ENCODE results near the gene CFAP92.
"Not testable (repeated sequence)": the region's sequence is repeated elsewhere in the genome, so short reads cannot be mapped to it uniquely, and the experiment has no call there.

The CFAP92 gene

DNA sequence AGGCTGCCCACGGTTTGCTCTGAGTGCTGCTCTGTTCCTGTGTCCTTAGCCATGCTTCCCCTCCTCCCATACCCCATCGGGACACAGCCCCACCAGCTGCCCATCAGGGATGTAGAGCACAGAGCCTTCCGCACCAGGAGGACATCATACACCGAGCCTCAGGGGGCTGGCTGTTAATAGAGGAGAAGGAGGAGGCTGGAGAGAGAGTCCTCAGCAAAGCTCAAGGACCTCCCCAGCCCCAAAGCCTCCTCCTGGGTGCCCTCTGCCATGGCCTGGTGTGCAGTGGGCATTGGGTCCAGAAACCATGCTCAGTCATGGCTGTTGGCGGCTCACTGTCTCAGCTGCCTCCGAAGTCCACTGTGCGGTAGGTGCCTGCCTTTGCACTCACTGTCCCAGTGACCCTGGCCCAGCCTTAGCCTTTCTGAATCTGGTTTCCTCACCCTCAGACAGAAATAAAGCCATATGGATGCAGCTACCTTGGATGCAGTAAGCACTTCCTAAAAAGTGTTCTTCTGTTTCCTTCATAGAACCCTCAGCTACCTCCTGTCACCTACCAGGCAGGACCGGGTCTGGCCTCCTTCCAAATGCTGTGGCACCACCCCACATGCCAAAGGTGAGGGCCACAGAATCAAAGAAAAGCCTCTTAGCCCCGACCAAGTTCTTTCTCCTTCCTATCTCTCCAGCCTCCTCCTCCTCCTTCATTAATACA lies 60.5 kb downstream of the CFAP92 start:
- DNase-seq (ENCODE audit: low spot score): no peak

DNA sequence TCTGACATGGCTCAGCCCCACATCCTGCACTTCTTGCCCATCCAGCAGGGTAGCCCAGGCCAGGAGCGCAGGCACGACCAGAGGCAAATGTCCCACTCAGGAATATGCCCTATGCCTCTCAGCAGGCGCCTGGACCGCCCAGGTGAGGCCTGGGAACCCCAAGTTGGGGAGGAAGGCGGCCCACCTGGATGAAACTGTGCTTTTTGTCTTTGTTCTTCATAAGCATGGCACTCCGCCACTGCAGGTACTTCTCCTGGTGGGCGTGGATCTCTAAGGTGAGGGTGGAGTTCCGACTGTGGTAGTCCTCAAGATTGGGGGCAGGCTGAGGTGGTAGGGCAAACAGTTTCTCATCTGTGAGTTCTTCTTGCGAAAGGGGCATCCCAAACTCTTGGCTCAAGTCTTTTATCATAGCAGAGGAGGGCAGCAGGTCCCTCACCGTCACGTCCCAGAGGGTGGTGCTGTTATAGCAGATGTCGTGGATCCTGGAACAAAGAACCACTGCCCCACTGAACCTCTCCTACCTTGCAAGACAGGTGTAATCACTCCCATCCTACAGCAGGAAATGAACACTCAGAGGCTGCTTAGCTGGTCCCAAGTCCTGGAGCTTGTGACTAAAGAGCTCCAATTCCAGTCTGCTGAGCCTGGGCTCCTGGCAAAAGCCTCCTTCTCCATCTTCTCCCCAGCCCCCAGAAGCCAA lies 61.2 kb downstream of the CFAP92 start:
- no peak for DNase-seq (ENCODE audit: low spot score)

GRCh38 chr3:128931046-128931445 lies 62.8 kb downstream of the CFAP92 start:
- no peak for DNase-seq (ENCODE audit: low spot score)

DNA sequence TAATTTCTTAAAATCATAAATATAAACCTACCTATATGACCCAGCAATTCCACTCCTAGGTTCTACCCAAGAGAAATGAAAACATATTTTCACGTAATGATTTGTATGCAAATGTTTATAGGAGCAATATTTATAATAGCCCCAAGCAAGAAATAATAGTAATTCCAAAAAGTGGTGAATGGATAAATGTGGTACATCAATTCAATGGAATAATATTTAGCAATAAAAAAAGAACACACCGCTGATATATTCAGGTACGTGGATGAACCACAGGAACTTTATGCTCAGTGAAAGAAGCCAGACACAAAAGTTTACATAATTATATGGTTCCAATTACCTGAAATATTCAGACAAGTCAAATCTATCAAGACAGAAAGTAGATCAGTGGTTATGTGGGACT lies 64.5 kb downstream of the CFAP92 start:
- no peak for DNase-seq (ENCODE audit: low spot score)

- DNase-seq (ENCODE audit: low spot score): not testable (repeated sequence)
Measured at GRCh38 chr3:128923986-128924385, 69.9 kb downstream of the CFAP92 start.

DNA sequence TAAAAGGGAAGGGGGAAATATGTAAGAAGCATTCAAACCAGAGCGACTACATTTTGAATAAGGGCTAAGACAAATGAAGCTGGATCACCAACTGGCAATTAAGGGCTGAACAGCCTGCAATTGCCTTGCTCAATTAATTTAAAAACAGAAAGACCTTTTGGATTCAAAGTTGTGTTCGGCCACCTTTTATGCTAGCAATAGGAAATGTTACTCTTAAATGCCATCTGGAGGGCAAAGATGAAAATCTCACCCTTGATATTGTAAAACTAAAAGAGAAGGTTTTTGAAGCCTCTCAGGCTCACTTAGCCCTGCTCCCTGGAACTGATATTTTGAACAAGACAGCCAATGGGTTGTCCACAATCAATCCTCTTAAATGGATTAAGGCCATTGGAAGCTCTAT lies 70.3 kb downstream of the CFAP92 start:
- no peak for DNase-seq (ENCODE audit: low spot score)

GRCh38 chr3:128922804-128923459 lies 70.9 kb downstream of the CFAP92 start:
- no peak for DNase-seq (ENCODE audit: low spot score)

GRCh38 chr3:128919988-128920387 lies 73.9 kb downstream of the CFAP92 start:
- DNase-seq (ENCODE audit: low spot score): no peak

- DNase-seq (ENCODE audit: low spot score): no peak
Measured at GRCh38 chr3:128917291-128917690, 76.6 kb downstream of the CFAP92 start.

GRCh38 chr3:128914966-128915645 lies 78.8 kb downstream of the CFAP92 start:
- DNase-seq (ENCODE audit: low spot score): no peak

DNA sequence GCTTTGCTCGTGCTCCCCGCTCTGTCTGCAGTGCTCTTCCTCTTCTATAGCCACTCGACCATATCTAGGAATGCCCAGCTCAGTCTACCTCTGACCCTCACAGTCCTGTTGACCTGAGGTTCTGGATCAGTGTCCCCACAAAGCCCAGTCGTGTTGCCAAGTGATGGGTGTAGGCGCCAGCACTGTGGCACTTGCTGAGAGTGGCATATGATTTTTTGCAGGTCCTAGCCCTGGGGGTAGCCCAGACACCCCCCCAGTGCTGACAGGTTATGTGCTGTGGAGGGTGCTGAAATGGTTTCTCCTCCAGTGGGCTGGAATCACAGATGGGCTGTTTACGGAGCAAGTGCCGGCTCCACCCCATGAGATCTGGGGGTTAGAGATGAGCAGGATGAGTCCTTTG lies 82.0 kb downstream of the CFAP92 start:
- DNase-seq (ENCODE audit: low spot score): no peak

- no peak for DNase-seq (ENCODE audit: low spot score)
Measured at GRCh38 chr3:128910006-128910405, 83.9 kb downstream of the CFAP92 start.

DNA sequence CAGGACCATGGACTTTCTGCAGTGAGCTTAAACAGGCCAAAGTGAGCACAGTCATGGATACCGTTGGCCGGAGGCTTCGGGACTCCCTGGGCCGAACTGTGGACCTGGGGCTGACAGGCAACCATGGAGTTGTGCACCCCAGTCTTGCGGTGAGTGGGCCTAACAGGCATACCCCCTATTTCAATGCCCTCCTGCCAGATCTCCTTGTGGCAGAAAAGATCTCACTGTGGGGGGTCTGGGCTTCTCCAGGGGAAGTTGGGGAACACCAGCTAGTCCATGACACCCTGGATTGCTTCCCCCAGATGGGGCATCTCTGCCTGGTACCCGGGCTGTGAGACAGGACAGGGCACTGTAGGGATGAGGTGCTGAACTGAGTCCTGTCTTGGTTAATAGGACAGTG lies 84.9 kb downstream of the CFAP92 start:
- DNase-seq (ENCODE audit: low spot score): no peak

DNA sequence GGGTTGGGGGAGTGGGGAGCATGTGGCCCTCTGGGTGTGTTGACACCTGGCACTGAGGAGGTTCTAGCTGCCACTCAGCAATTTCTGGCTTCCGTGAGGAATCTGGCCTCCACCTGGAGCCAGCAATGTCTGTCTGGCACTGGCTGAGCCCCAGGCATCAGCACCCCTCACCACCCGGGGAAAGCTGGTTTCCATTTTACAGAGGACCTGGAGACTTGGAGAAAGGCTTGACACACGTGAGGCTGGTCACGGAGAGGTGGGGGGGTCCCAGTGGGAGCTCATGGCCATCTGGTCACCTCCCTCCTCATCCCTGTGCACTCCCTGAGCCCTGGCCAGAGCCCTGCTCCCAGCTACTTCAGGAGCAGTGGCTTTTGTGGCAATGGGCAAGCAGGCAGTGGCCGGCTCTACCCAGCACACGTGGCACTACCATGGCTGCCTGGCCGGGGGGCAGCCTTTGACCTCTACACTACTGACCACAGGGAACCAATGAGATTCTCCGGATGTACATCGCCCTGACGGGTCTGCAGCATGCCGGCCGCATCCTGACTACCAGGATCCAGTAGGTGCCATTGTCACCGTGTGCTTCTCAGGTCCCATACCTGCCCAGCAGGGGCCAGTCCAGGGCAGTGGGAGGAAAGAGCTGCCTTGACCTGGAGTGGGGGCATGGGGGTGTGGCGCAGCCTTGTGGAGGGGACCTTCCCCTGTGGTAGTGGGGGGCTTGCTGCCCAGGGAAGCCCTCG lies 86.0 kb downstream of the CFAP92 start:
- DNase-seq (ENCODE audit: low spot score): no peak

- DNase-seq (ENCODE audit: low spot score): no peak
Measured at GRCh38 chr3:128906804-128907525, 86.9 kb downstream of the CFAP92 start.

GRCh38 chr3:128906031-128906803 lies 87.7 kb downstream of the CFAP92 start:
- DNase-seq (ENCODE audit: low spot score): no peak

GRCh38 chr3:128903501-128903900 lies 90.4 kb downstream of the CFAP92 start:
- DNase-seq (ENCODE audit: low spot score): no peak

DNA sequence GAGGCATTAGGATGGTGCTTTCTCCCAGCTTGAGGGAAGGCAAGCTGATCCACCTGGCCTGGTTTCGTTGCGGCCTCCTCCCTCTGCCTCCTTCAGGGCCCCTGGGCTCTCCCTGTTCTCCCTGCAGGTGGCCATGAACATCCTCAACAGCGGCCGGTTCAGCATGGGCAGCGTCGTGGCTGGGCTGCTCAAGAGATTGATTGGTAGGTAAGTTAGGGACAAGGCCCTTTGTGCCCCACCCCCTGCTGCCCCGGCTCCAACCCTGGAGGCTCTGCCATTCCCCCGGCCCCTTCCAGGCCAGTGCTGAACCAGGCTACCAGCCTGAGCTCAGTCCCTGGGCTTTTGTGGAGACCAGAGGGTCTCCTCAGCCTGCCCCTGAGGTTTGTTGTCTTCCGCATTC lies 91.5 kb downstream of the CFAP92 start:
- DNase-seq (ENCODE audit: low spot score): no peak

DNA sequence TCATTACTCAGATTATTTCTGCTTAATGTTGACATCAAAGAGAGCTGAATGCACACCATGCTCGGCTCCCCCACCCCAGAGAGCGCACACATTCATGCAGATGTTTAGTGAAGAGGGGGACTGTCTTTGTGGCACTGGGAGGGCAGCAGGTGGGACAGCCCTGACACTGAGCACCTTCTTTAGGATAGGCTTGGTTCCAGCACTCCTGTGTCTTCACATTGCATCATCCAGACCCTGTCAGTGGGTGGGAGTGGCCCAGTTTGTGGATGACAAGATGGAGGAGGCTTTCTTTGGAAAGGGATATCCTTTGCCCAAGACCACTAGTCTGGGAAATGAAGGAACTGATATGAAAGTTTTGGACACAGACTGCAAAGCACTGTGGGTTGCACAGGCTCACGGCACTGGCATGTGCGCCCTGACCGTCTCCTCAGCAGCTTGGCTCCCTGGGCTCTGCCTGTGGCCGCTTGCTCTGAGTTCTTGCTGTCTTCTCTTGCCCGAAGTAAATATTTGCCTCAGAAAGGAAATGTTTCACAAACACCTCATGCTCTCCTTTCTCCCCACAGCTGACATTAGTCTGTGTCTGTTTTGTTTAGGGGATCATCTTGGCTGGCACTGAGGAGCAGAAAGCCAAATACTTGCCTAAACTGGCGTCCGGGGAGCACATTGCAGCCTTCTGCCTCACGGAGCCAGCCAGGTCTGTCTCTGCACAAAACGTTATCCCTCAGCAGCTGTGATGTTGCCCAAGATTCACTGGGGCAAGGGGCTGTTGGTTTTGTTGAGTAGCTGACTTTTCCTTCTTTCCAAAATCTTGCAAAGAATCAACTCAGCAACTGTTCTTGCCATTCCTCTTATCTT lies 97.8 kb downstream of the CFAP92 start:
- DNase-seq (ENCODE audit: low spot score): no peak
